Measurements from ENCODE around the gene AKAP8.
"Not testable (repeated sequence)": the region's sequence is repeated elsewhere in the genome, so short reads cannot be mapped to it uniquely, and the experiment has no call there.

The AKAP8 gene

DNA sequence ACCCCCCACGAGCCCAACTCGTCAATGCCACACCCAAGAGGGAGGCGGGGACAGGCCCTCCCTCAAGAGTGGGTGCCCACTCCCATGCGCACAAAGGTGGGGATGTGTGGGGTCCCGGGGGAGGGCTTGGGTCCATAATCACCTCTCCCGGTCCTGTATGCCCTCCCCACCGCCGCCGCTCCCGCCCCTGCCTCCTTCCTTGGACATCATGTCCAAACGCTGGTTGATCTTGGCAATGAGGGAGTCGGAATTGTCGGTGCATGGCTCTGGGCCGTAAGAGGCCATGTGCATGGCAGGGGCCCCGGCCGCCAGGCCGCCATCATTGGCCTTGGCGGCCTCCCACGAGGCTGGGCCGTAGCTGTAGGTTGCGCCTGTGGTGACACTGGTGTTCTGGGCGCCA is 5.9 kb downstream of the AKAP8 start:
- DNase-seq (ENCODE audit: low spot score): no peak

DNA sequence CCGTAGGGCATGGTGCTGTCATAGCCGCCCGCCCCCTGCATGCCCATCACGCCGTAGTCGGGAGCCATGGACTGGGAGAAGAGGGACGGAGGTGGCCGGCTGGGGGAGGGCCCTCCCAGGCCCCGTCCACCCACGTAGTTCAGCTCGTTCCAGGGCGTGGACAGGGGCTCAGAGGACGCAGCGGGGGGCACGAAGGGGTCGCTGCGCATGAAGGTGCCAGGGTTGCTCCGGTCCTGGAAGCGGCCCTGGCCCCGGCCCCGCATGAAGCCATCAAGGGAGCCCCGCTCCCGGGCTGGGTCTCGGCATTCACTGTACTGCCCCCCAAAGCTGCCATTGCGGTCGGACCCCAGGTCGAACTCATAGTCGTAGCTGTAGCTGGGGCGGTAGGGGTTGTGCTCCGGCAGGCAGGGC is 6.7 kb downstream of the AKAP8 start:
- DNase-seq (ENCODE audit: low spot score): no peak

- DNase-seq (ENCODE audit: low spot score): no peak
Observed at GRCh38 chr19:15372470-15372869, 7.1 kb downstream of the AKAP8 start.

GRCh38 chr19:15371786-15372380 is 7.7 kb downstream of the AKAP8 start:
- DNase-seq (ENCODE audit: low spot score): no peak

DNA sequence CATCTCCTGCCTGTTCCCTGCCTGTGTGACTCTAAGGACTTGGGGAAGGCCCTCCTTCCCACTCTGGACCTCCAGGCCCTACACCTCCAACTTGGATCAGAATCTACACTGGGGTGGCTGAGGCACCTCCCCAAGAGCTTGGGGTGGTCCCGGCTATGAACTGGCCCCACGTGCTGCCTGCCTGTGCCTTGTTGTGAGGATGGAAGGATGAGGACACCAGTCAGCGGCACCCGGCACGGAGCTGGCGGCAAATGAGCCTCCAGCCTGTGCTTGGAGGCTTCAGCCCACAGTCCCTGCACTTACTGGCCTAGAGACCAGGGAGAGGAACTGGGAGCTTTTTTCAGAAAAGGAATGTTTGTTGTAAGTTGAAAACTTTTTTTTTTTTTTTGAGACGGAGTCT is 8.5 kb downstream of the AKAP8 start:
- DNase-seq (ENCODE audit: low spot score): no peak

GRCh38 chr19:15369594-15369891 is 10.0 kb downstream of the AKAP8 start:
- DNase-seq (ENCODE audit: low spot score): no peak

DNA sequence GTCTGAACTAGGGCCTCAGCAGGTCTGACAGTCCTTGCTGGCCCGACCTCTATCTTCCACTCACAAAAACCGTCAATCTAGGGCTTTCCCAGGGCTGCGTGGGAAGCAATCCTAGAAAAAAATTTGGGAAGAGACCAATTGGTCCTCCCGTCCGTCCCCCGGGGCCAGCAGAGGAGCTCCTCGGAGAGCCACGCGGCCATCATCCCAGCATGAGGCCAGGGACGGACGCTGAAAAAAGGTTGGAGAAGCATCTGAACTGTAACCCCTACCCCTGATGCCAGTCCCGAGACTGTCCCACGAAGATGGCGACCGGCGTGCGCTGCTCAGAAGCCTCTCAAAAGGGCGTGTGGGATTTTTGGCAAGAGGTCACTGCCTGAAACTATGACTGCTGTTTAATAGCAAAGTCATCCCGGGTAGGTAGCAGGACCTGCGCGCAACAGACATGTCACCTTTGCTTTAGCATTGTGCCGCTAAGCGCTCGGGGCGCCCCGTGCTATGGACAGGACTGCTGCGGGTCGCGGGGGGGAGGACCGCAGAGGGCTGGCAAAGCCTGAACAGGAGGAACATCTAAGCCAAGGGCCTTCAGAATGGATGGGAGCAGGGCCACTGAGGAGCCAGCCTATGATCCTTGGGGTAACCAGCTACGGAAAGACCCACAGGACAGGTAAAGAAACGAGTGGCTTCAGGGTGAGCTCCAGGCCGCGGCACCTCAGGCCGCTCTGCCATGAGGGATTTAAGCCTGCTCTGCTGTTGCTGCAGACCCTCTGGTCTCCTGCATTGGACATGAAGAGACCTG is 10.6 kb downstream of the AKAP8 start:
- no peak for DNase-seq (ENCODE audit: low spot score)

DNA sequence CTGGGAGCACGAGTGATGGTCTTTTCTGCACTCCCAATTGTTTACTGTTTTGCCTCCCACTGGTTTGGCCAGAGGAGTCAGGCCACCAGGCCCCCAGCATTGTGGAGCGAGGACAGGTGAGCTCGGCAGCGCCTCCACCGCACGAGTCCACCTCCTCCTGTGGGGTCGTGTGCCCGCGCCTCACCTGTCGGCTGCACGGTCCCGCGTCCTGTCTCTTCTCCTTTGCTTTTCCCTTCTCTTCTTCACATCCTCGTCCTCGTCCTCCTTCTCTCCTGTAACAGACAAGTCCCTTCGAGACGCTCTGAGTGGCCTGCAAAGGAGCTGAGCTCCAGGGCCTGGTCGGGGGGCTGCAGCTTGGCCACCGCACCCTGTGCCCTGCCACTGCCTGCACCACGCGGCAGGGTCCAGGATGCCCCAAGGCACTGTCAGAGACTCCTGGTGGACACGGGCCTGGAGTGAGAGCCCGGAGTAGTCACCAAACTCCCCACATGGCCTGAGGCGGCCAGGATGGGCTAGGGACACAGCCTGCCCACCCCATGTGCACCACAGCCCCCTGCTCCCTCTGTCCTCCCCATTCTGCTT is 11.4 kb downstream of the AKAP8 start:
- no peak for DNase-seq (ENCODE audit: low spot score)

DNA sequence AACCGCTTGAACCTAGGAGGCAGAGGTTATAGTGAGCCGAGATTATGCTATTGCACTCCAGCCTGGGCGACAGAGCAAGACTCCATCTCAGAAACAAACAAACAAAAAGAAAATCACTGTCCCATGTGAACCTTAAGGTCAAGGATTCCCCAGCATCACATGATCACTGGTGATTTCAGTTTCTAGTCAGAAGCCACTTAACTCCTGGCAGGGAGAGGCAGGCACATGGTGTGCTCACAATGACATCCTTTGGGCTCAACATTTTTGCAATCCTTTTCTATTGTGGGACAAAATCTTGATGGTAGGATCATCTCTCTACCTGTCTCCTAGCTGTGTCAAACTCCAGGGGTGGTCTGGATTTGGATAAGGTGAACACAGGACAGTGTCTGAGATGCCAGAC is 12.1 kb downstream of the AKAP8 start:
- no peak for DNase-seq (ENCODE audit: low spot score)

- no peak for DNase-seq (ENCODE audit: low spot score)
Observed at GRCh38 chr19:15365264-15365663, 14.3 kb downstream of the AKAP8 start.

DNA sequence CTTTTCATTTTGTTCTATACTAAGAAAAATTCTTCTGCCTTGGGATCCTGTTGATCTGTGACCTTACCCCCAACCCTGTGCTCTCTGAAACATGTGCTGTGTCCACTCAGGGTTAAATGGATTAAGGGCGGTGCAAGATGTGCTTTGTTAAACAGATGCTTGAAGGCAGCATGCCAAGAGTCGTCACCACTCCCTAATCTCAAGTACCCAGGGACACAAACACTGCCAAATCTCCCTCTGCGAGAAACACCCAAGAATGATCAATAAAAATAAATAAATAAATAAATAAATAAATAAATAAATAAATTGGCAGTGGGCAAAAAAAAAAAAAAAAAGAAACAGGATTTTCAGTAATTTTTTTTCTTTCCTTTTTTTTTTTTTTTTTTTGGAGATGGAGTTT is 15.8 kb downstream of the AKAP8 start:
- not testable (repeated sequence) for DNase-seq (ENCODE audit: low spot score)

GRCh38 chr19:15363048-15363447 is 16.5 kb downstream of the AKAP8 start:
- not testable (repeated sequence) for DNase-seq (ENCODE audit: low spot score)

- not testable (repeated sequence) for DNase-seq (ENCODE audit: low spot score)
Observed at GRCh38 chr19:15360015-15360414, 19.6 kb downstream of the AKAP8 start.

GRCh38 chr19:15358918-15359317 is 20.7 kb downstream of the AKAP8 start:
- no peak for DNase-seq (ENCODE audit: low spot score)

DNA sequence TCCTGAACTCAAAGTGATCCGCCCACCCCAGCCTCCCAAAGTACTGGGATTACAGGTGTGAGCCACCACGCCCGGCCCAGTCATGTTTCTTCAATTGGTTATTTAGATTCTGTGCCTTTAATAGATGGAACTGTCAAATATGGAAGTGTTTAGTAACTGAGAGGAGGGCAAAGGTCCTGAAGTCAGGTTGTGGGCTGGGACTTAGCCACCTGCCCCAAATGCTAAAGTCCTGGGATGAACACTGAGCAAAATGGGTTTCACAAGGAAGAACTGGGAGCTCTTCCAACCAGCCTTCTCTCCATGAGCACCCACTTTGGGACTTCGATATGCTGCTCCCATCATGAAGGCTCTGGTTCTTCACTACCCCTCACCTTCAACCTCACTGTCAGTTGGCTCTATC is 21.7 kb downstream of the AKAP8 start:
- no peak for DNase-seq (ENCODE audit: low spot score)

DNA sequence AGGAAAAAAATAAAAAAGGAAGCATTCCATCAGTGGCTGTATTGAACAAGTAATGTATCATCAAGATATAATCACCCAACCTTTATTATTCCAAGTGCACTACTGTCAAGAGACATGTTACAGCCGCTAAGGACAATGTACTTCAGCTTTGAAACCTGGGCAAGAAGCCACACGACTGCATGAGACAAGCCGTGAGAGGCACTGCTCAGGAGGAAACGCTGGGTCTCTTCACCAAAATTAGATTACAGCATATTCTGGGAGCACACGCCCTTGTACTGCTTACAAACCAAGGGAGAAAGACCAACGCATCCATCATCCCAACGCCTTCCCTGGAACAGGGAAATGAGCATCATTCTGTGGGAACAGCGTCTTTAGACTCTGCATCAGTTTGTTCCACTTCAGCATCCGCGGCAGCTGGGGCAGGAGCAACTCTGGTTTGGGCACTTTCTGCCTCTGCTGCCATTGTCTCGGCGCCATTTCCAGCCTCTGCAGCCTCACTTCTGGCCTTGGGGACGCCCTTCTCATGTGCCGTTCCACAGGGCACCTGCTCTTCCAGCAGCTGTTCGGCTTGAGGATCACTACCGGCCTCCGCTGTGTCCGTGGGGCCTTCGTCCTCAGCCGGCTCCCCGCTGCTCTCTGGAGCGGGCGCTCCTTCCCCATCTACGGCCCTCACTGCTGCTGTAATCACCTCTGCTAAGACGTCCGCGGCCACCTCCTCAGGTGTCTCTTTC is 24.9 kb downstream of the AKAP8 start:
- DNase-seq (ENCODE audit: low spot score): no peak

DNA sequence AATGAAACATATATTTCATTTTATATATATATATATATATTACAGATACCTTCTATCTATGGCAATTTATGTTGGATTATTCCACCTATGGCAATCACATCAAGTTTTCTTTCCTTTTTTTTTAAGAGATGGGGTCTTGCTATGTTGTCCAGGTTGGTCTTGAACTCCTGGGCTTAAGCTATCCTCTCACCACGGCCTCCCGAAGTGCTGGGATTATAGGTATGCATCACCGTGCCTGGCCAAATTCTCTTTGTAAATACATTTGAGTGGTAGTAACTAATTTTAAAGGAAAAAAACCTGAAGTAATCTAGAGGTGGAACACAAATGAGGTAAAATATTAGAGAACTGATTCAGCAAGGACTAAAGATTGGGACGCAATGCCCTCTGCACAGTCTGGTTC is 25.7 kb downstream of the AKAP8 start:
- DNase-seq (ENCODE audit: low spot score): no peak

DNA sequence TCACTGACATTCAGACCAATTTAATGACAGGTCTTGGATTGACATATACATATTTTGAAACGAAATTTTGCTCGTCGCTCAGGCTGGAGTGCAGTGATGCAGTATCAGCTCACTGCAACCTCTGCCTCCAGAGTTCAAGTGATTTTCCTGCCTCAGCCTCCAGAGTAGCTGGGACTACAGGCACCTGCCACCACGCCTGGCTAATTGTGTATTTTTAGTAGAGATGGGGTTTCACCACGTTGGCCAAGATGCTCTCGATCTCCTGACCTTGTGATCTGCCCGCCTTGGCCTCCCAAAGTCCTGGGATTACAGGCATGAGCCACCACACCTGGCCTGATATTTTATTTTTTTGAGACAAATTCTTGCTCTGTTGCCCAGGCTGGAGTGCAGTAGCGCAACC is 27.1 kb downstream of the AKAP8 start:
- not testable (repeated sequence) for DNase-seq (ENCODE audit: low spot score)

GRCh38 chr19:15341328-15341727 is 38.3 kb downstream of the AKAP8 start:
- DNase-seq (ENCODE audit: low spot score): not testable (repeated sequence)

DNA sequence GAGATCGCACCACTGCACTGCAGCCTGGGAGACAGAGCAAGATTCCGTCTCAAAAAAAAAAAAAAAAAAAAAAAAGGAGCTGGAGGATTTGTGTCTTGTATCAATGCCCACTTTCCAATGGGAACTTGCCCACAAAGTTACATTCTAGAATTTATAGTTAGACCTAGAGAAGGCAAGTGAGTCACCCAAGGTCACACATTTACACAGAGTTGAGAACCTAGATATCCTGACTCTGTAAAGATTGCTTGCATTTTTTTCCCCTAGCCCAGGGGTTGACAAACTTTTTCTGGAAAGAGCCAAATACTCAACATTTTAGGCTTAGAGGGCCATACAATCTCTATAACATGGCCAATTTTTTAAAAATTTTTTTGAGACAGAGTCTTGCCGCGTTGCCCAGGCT is 39.5 kb downstream of the AKAP8 start:
- no peak for DNase-seq (ENCODE audit: low spot score)

DNA sequence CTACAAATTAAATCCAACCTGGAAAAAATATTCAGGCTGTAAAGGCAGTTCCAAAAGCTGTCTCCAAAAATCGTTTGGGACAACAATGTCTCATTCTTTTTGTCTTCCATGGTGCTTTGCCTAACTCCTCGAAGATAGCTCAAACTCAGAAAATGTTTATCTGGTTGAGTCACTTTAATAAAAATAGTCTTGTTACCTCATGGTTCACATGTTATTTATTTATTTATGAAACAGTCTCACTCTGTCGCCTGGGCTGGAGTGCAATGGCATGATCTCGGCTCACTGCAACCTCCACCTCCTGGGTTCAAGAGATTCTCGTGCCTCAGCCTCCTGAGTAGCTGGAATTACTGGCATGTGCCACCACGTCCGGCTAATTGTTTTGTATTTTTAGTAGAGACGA is 42.4 kb downstream of the AKAP8 start:
- no peak for DNase-seq (ENCODE audit: low spot score)

- not testable (repeated sequence) for DNase-seq (ENCODE audit: low spot score)
Observed at GRCh38 chr19:15335992-15336391, 43.6 kb downstream of the AKAP8 start.
